H7 (cell line): ENCODE results near the gene PPA2. TPM values are rescaled to one million over a fixed set of nuclear protein-coding genes. Genes with fewer than 3 reads are reported as not detected.
A peak's percentile ranks its signal among the peaks of the same experiment; 100 is the strongest.
"Not testable (repeated sequence)": the region's sequence is repeated elsewhere in the genome, so short reads cannot be mapped to it uniquely, and the experiment has no call there.

ENCODE experiments used
- DNase-seq: peaks from one replicate; pipeline ENCODE4 v3.0.0; 2012
- H3K27me3 ChIP-seq: 2 replicates; pipeline ENCODE4 v1.6.0; 2011; ENCODE audit warnings: mild to moderate bottlenecking, low read length; ENCODE audit not compliant: control insufficient read depth, insufficient read depth
- H3K36me3 ChIP-seq: replicated peaks from 2 replicates; pipeline ENCODE4 v1.5.1; 2011; ENCODE audit warnings: low read length; ENCODE audit not compliant: control insufficient read depth, insufficient read depth
- H3K4me3 ChIP-seq: 2 replicates; pipeline ENCODE4 v1.5.1; 2011; ENCODE audit warnings: low read depth, mild to moderate bottlenecking, control low read depth, low read length, moderate library complexity; ENCODE audit not compliant: insufficient read depth
- total RNA-seq: library from RNA; depleted of rRNA; stranded (reverse); fragments of >200 nt; shearing (Covaris generic); gene quantifications from 2 replicates; pipeline ENCODE4 v1.2.3, GENCODE V29; 2014

The PPA2 gene
- total RNA-seq, 1 experiment from 2014 or later: 82.4 TPM

- Histone ChIP-seq H3K36me3 (peaks cover 1% of the 10 kb centered on the region; the same call in 1 of the 2 replicates), H3K4me3 (no peak overlapping the region), H3K27me3 (no peaks in the 10 kb centered on the region)
- DNase-seq: no peak
These were observed 3.1 kb downstream of the PPA2 start for GRCh38 chr4:105470766-105471165.

- DNase-seq: no peak
- Histone ChIP-seq H3K4me3 (no peak overlapping the region), H3K36me3 (peaks cover 1% of the 10 kb centered on the region; the same call in 1 of the 2 replicates), H3K27me3 (no peaks in the 10 kb centered on the region)
These were observed 4.1 kb downstream of the PPA2 start for GRCh38 chr4:105469736-105470135.

DNA sequence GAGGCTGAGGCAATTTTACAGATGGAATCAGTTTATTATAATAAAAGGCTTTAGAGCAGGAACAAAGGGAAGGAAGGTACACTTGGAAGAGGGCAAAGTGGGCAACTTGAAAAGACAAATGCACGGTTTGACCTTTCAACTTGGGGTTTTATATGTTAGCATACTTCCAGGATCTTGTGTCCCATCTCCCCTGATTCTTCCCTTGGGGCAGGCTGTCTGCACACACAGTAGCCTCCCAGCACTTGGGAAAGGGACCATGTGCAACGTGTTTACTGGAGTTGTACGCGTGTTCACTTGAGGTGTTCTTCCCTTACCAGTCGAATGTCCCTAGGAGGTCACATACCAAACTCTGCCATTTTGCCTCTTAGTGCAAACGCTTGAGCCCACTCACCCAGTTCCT, 7.3 kb downstream of the PPA2 start:
- no peak overlapping the region for H3K4me3 ChIP-seq
- no peak for DNase-seq
- no peaks in the 10 kb centered on the region for H3K27me3 ChIP-seq
- peaks cover 1% of the 10 kb centered on the region; the same call in 1 of the 2 replicates for H3K36me3 ChIP-seq

- H3K27me3 ChIP-seq, DNase-seq, H3K36me3 ChIP-seq, H3K4me3 ChIP-seq: not testable (repeated sequence)
These were observed 9.3 kb downstream of the PPA2 start for GRCh38 chr4:105464563-105464962.

DNA sequence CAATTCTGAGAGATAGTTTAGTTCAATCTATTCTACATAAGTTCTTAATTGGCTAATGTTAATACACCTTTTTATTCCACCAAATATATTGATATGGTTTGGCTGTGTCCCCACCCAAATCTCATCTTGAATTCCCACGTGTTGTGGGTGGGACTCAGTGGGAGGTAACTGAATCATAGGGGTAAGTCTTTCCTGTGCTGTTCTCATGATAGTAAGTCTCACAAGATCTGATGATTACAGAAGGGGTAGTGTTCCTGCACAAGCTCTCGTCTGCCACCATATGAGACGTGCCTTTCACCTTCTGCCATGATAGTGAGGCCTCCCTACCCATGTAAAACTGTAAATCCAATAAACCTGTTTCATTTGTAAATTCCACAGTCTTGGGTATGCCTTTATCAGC, 11.3 kb downstream of the PPA2 start:
- no peak for DNase-seq
- no peaks in the 10 kb centered on the region for H3K27me3 ChIP-seq

GRCh38 chr4:105461621-105462382, 12.1 kb downstream of the PPA2 start:
- DNase-seq: no peak

More for the DNA sequence above, 11.3 kb downstream of the PPA2 start:
- Histone ChIP-seq H3K36me3 (peaks cover 1% of the 10 kb centered on the region; the same call in 1 of the 2 replicates), H3K4me3 (no peak overlapping the region)

DNA sequence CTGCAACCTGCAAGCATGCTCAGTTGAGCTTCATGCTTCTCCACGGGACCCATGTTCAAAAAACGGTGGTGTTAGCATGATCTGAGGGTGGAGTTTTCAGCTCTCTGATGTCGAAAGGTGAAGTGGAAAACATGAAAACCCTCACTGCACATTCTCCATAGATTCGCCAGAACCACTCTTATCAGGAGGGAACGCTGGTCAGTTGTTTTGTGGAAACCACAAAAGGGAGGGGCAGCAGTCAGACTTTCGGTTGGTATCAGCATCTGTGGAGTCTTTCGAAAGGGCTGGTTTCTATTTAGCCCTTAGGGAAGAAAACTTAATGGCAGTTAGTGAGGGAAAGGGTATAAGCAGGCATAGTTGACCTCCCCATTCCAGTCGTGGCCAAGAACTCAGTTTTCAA, 12.6 kb downstream of the PPA2 start:
- Histone ChIP-seq H3K36me3 (no peaks in the 10 kb centered on the region), H3K27me3 (no peaks in the 10 kb centered on the region), H3K4me3 (no peak overlapping the region)
- DNase-seq: no peak

More at GRCh38 chr4:105461621-105462382, 12.1 kb downstream of the PPA2 start:
- no peak overlapping the region for H3K4me3 ChIP-seq
- H3K36me3 ChIP-seq: peaks cover 1% of the 10 kb centered on the region; the same call in 1 of the 2 replicates
- no peaks in the 10 kb centered on the region for H3K27me3 ChIP-seq

DNA sequence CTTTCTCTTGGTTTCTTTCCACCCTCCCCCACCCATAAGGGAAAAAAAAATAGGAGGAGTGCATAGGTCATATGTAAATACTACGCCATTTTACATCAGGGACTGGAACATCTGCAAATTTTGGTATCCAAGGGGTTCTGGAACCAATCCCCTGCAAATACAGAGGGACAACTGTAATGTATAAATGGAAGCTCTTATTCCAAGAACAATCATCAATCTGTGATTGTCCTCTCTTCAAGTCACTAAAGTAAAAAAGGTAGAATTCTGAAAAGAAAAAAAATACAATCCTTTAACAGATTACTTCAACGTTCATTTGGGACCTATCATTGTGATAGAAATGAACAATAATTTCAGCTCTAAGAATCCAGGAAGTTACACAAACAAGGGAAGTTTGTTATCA, 13.6 kb downstream of the PPA2 start:
- no peak for DNase-seq
- Histone ChIP-seq H3K4me3 (no peak overlapping the region), H3K36me3 (no peaks in the 10 kb centered on the region), H3K27me3 (no peaks in the 10 kb centered on the region)

DNA sequence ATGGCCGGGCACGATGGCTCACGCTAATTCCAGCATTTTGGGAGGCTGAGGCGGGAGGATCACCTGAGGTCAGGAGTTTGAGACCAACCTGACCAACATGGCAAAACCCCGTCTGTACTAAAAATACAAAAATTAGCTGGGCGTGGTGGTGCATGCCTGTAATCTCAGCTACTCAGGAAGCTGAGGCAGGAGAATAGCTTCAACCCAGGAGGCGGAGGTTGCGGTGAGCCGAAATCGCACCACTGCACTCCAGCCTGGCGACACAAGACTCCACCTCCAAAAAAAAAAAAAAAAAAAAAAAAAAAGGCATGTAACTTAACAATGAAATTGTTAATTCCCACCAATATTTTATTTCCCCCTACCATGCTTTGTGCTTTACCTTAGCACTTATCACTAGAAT, 15.3 kb downstream of the PPA2 start:
- not testable (repeated sequence) for H3K27me3 ChIP-seq, DNase-seq, H3K4me3 ChIP-seq, H3K36me3 ChIP-seq

DNA sequence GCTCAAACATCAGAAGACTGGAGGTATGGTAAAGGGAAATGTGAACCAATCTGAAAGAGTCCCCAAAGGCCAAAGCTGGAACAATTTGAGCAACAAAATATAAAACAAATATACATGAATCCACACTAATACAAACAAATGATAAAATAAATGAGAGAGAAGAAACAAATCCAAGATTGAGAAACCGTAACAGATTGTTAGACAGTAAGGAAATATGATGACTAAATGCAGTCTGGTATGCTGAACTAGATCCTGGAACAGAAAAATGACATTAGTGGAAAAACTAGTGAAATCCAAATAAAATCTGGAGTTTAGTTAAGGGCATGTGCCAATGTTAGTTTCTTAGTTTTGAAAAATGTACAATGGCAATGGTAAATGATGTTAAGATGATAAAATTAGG, 15.9 kb downstream of the PPA2 start:
- Histone ChIP-seq H3K27me3 (no peaks in the 10 kb centered on the region), H3K4me3 (no peak overlapping the region), H3K36me3 (no peaks in the 10 kb centered on the region)
- DNase-seq: no peak

- no peak for DNase-seq
- Histone ChIP-seq H3K36me3 (peaks cover 2% of the 10 kb centered on the region; the same call in 1 of the 2 replicates), H3K27me3 (no peaks in the 10 kb centered on the region)
These were observed 17.9 kb downstream of the PPA2 start for GRCh38 chr4:105455998-105456397.

GRCh38 chr4:105455182-105455581, 18.7 kb downstream of the PPA2 start:
- Histone ChIP-seq H3K36me3 (peaks cover 2% of the 10 kb centered on the region; the same call in 1 of the 2 replicates), H3K27me3 (no peaks in the 10 kb centered on the region), H3K4me3 (no peak overlapping the region)
- DNase-seq: no peak

More at GRCh38 chr4:105455998-105456397, 17.9 kb downstream of the PPA2 start:
- no peak overlapping the region for H3K4me3 ChIP-seq

- Histone ChIP-seq H3K27me3 (no peaks in the 10 kb centered on the region), H3K4me3 (no peak overlapping the region), H3K36me3 (peaks cover 2% of the 10 kb centered on the region; the same call in 1 of the 2 replicates)
- DNase-seq: peak; percentile 38
These were observed 20.2 kb downstream of the PPA2 start for GRCh38 chr4:105453550-105454205.

- DNase-seq: no peak
These were observed 22.5 kb downstream of the PPA2 start for GRCh38 chr4:105451346-105451745.

GRCh38 chr4:105440890-105441289, 33.0 kb downstream of the PPA2 start:
- peaks cover 1% of the 10 kb centered on the region for H3K36me3 ChIP-seq
- no peak for DNase-seq
- H3K27me3 ChIP-seq: no peaks in the 10 kb centered on the region
- no peak overlapping the region for H3K4me3 ChIP-seq

More at GRCh38 chr4:105451346-105451745, 22.5 kb downstream of the PPA2 start:
- Histone ChIP-seq H3K36me3 (peaks cover 2% of the 10 kb centered on the region; the same call in 1 of the 2 replicates), H3K27me3 (no peaks in the 10 kb centered on the region), H3K4me3 (no peak overlapping the region)
